Measurements from ENCODE around the gene RNF38. TPM values are rescaled to one million over a fixed set of nuclear protein-coding genes. Genes with fewer than 3 reads are reported as not detected.
"Not testable (repeated sequence)": the region's sequence is repeated elsewhere in the genome, so short reads cannot be mapped to it uniquely, and the experiment has no call there.

The RNF38 gene
- total RNA-seq, 1 donor from 2014 or later: 16.1 TPM

- Histone ChIP-seq H3K4me1 (no peaks in the 10 kb centered on the region), H3K36me3 (no peaks in the 10 kb centered on the region), H3K9me3 (no peaks in the 10 kb centered on the region), H3K4me3 (no peak overlapping the region), H3K27ac (no peak overlapping the region), H3K27me3 (no peaks in the 10 kb centered on the region)
- no peak for DNase-seq (ENCODE audit: low spot score in 2 of 2)
- TF ChIP-seq, protein P1, sequence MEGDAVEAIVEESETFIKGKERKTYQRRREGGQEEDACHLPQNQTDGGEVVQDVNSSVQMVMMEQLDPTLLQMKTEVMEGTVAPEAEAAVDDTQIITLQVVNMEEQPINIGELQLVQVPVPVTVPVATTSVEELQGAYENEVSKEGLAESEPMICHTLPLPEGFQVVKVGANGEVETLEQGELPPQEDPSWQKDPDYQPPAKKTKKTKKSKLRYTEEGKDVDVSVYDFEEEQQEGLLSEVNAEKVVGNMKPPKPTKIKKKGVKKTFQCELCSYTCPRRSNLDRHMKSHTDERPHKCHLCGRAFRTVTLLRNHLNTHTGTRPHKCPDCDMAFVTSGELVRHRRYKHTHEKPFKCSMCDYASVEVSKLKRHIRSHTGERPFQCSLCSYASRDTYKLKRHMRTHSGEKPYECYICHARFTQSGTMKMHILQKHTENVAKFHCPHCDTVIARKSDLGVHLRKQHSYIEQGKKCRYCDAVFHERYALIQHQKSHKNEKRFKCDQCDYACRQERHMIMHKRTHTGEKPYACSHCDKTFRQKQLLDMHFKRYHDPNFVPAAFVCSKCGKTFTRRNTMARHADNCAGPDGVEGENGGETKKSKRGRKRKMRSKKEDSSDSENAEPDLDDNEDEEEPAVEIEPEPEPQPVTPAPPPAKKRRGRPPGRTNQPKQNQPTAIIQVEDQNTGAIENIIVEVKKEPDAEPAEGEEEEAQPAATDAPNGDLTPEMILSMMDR (IDR thresholded peaks at IDR 0.05): no peak
- intact Hi-C loops (cut with DNase I): no loop called here
Measured at GRCh38 chr9:36315283-36315682, 84.8 kb downstream of the RNF38 start.

- H3K27ac ChIP-seq: no peak overlapping the region
- no peaks in the 10 kb centered on the region for H3K9me3 ChIP-seq
- no peak for DNase-seq (ENCODE audit: low spot score in 2 of 2)
- TF ChIP-seq, protein P1 (IDR thresholded peaks at IDR 0.05): no peak
- no peaks in the 10 kb centered on the region for H3K27me3 ChIP-seq
- H3K4me1 ChIP-seq: no peaks in the 10 kb centered on the region
- H3K4me3 ChIP-seq: no peak overlapping the region
- intact Hi-C loops (cut with DNase I): no loop called here
- no peaks in the 10 kb centered on the region for H3K36me3 ChIP-seq
Measured at GRCh38 chr9:36314740-36315139, 85.3 kb downstream of the RNF38 start.

DNA sequence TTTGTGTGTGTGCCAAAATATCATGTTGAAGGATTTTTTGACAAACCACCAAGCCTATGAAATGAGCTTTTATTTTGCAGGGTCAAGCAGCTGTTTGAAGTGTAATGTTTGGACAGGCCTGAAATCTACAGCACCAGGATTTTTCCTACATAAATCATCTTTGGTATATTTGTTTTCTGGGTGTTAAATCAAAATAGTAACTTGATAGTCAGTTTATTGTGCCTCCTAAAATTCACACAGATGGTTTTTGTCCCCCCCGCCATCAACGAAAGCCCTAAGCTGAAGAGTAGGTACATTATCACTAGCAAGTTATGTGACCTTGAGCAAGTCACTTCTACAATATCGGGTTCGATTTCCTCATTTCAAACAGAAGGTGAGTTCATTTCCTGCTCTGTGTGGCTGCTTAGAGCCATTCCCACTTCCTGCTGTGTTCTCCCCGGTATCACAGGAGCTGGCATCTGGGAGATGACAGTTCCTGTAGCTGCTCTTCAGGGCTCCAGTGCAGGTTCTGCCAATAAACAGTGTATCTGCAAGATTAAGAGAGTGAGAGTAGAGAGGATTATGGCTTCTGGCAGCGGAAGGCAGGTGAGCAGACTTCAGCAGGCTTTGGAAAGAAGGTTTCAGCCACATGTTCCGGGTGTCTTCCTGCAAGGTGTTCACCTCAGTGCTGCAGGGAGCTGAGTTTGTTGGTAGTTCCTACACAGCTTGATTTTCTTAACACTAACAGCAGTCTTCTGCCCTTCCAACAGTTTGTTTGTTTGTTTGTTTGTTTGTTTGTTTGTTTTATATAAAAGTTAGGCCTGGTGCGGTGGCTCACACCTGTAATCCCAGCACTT, 93.4 kb downstream of the RNF38 start:
- Histone ChIP-seq H3K27me3 (no peaks in the 10 kb centered on the region), H3K27ac (no peak overlapping the region), H3K9me3 (no peaks in the 10 kb centered on the region), H3K4me1 (no peaks in the 10 kb centered on the region), H3K36me3 (no peaks in the 10 kb centered on the region), H3K4me3 (no peak overlapping the region)
- no peak for DNase-seq (ENCODE audit: low spot score in 2 of 2)
- TF ChIP-seq, protein P1 (IDR thresholded peaks at IDR 0.05): no peak
- intact Hi-C loops (cut with DNase I): no loop called here

DNA sequence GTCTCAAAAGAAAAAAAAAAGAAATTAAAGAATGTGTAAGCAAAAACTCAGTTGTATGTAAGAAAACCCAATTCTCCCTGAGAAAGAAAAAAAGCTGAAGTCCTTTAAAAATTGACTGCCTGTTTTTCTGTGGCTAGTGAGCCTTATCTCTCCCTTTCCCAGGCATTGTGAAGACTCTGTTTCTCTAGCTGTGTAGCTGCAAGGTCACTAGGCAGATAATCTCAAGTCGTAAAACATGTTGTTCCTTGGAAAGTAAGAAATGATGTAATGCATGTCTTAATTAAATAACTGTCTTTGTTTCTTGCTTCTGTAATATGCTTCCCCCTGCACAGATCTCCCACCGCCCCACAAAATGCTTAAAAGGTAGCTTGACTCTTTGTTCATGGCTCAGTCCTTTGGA, 95.7 kb downstream of the RNF38 start:
- H3K36me3 ChIP-seq; intact Hi-C loops (cut with DNase I): not testable (repeated sequence)

DNA sequence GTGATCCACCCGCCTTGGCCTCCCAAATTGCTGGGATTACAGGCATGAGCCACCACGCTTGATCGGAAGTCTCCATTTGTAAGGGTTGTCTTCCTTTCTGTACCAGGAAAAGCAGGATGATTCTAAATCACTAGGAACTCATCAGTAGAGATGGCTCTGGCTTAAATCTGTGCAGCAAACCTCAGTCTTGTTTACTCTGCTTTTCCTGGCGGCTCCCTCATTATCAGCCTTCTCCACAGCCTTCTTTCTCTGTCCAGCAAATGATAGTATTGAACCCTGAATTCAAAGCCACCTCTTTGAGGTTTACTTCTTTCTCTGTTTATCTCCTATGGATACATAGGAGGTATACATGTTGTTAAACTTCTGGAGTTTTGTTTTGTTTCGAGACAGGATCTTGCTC, 98.8 kb downstream of the RNF38 start:
- intact Hi-C loops (cut with DNase I): no loop called here
- Histone ChIP-seq H3K27ac (no peak overlapping the region), H3K4me1 (no peaks in the 10 kb centered on the region), H3K36me3 (no peaks in the 10 kb centered on the region), H3K4me3 (no peak overlapping the region), H3K9me3 (no peaks in the 10 kb centered on the region), H3K27me3 (no peaks in the 10 kb centered on the region)
- TF ChIP-seq, protein P1 (IDR thresholded peaks at IDR 0.05): no peak
- DNase-seq (ENCODE audit: low spot score in 2 of 2): no peak

More for the DNA sequence above, 95.7 kb downstream of the RNF38 start:
- not testable (repeated sequence) for H3K4me1 ChIP-seq; H3K4me3 ChIP-seq; H3K27me3 ChIP-seq; DNase-seq (ENCODE audit: low spot score in 2 of 2); H3K27ac ChIP-seq; H3K9me3 ChIP-seq

DNA sequence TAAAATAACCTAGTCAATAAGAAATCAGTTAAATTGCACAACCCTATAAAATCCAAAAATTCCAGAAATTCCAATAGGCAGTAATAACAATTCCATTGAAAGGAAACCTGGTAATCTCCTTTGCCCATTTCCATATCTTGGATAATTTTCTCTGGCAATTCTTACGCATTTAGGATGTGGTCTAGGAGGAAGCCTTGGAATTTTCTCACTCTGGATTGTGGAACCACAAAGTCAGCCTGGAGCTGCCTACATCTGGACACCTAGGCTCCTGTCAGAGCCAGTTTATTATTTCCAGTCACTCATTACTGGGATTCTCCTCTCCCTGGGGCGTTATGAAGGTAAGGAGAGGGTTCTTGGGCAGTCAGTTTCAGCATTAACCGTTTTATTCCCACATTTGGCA, 101.5 kb downstream of the RNF38 start:
- Histone ChIP-seq H3K27ac (no peak overlapping the region), H3K4me1 (no peaks in the 10 kb centered on the region), H3K36me3 (no peaks in the 10 kb centered on the region), H3K4me3 (no peak overlapping the region), H3K27me3 (no peaks in the 10 kb centered on the region), H3K9me3 (no peaks in the 10 kb centered on the region)
- no peak for DNase-seq (ENCODE audit: low spot score in 2 of 2)
- TF ChIP-seq, protein P1 (IDR thresholded peaks at IDR 0.05): no peak
- intact Hi-C loops (cut with DNase I): no loop called here
